H1 (cell line): Measurements from ENCODE around the gene SMU1. TPM values are rescaled to one million over a fixed set of nuclear protein-coding genes. Genes with fewer than 3 reads are reported as not detected.

Source experiments
- CTCF ChIA-PET: fragments of 300-600 bp; sonication (Branson Sonifier 250); formaldehyde crosslinking; loops from one replicate; lab custom pipeline; 2021; ENCODE audit not compliant: partially characterized antibody; lab: Charles Lee
- POLR2A ChIA-PET: fragments of 300-600 bp; sonication (Branson Sonifier 250); formaldehyde crosslinking; loops from one replicate; lab custom pipeline; 2021; ENCODE audit warnings: inconsistent platforms; ENCODE audit not compliant: partially characterized antibody; lab: Charles Lee
- DNase-seq, 2 experiments: peaks; one replicate each; pipeline versions ENCODE4 v3.0.0 to v3.0.0-alpha.2; 2010 to 2022; ENCODE audit warnings: low spot score in 2 of 2, low read depth in 1 of 2, mixed read lengths in 1 of 2
- FAIRE-seq: peaks from 2 replicates; lab custom pipeline; 2011; peaks lifted over from hg19 to GRCh38; lab: Jason Lieb, UNC
- H2AFZ ChIP-seq: 2 replicates; pipeline ENCODE4 v1.8.1; 2012; ENCODE audit warnings: low read length, inconsistent platforms
- H2AK5ac ChIP-seq: 2 replicates; pipeline ENCODE4 v1.6.1; 2013; ENCODE audit warnings: low read depth, low read length
- H2BK120ac ChIP-seq: replicated peaks from 2 replicates; pipeline ENCODE3; 2013; ENCODE audit warnings: low read depth, low read length, inconsistent platforms
- H2BK12ac ChIP-seq: 2 replicates; pipeline ENCODE4 v1.6.1; 2013; ENCODE audit warnings: low read depth, low read length
- H2BK15ac ChIP-seq: 2 replicates; pipeline ENCODE4 v1.6.1; 2013; ENCODE audit warnings: low read length
- H2BK20ac ChIP-seq: 2 replicates; pipeline ENCODE4 v1.6.1; 2013; ENCODE audit warnings: low read length
- H2BK5ac ChIP-seq: 2 replicates; pipeline ENCODE4 v1.6.1; 2013; ENCODE audit warnings: low read depth, low read length
- H3K14ac ChIP-seq: 2 replicates; pipeline ENCODE4 v1.6.1; 2013; ENCODE audit warnings: inconsistent platforms; ENCODE audit not compliant: insufficient read length
- H3K18ac ChIP-seq: 2 replicates; pipeline ENCODE4 v1.6.1; 2013; ENCODE audit warnings: low read length; ENCODE audit errors: extremely low read depth
- H3K23ac ChIP-seq: 2 replicates; pipeline ENCODE4 v1.6.1; 2013; ENCODE audit warnings: inconsistent platforms; ENCODE audit not compliant: insufficient read length
- H3K23me2 ChIP-seq: 2 replicates; pipeline ENCODE4 v1.6.1; 2013; ENCODE audit warnings: low read depth, low read length
- H3K27ac ChIP-seq: 2 replicates; pipeline ENCODE4 v1.6.1; 2011; ENCODE audit warnings: low read depth, low read length, inconsistent platforms
- H3K27me3 ChIP-seq, 4 experiments: replicated peaks in 1 of 4; 1 replicate in 1 of 4; 2 replicates in 3 of 4; pipeline versions ENCODE4 v1.6.1 to v1.8.1; 2011 to 2013; ENCODE audit warnings: low read length in 3 of 4, mild to moderate bottlenecking in 3 of 4, inconsistent platforms in 2 of 4, mixed read lengths in 2 of 4, moderate library complexity in 1 of 4; ENCODE audit not compliant: control insufficient read depth in 3 of 4, insufficient read depth in 3 of 4; ENCODE audit errors: extremely low read depth in 1 of 4
- H3K36me3 ChIP-seq, 4 experiments: 2 replicates each; pipeline versions ENCODE4 v1.6.1 to v1.8.1; 2011 to 2013; ENCODE audit warnings: mild to moderate bottlenecking in 4 of 4, low read length in 3 of 4, moderate library complexity in 2 of 4, control low read depth in 1 of 4, inconsistent platforms in 1 of 4; ENCODE audit not compliant: insufficient read depth in 4 of 4, control insufficient read depth in 2 of 4
- H3K4ac ChIP-seq: replicated peaks from 2 replicates; pipeline ENCODE3; 2013; ENCODE audit warnings: low read length, low read depth, mixed read lengths, inconsistent platforms; ENCODE audit not compliant: insufficient read length
- H3K4me1 ChIP-seq, 4 experiments: replicated peaks in 1 of 4; 1 replicate in 1 of 4; 2 replicates in 3 of 4; pipeline versions ENCODE4 v1.6.1 to v1.8.1; 2011 to 2013; ENCODE audit warnings: low read length in 3 of 4, inconsistent platforms in 2 of 4, mixed read lengths in 1 of 4; ENCODE audit not compliant: insufficient read depth in 4 of 4, control insufficient read depth in 3 of 4
- H3K4me2 ChIP-seq, 2 experiments: 2 replicates each; pipeline versions ENCODE4 v1.6.1 to v1.8.1; 2011 to 2013; ENCODE audit warnings: low read depth in 2 of 2, low read length in 2 of 2, control low read depth in 1 of 2, inconsistent platforms in 1 of 2, mild to moderate bottlenecking in 1 of 2; ENCODE audit not compliant: insufficient read depth in 1 of 2
- H3K4me3 ChIP-seq, 4 experiments: fragments of 200-600, 300-600 bp in 1 of 4; sonication (generic), shearing (Covaris generic), sonication (Bioruptor Twin) in 1 of 4; 2 replicates each; pipeline versions ENCODE4 v1.5.1 to v1.8.1; 2011 to 2016; ENCODE audit warnings: low read length in 4 of 4, low read depth in 3 of 4, control low read depth in 2 of 4, inconsistent platforms in 2 of 4, mild to moderate bottlenecking in 2 of 4, mixed read lengths in 1 of 4, moderate library complexity in 1 of 4; ENCODE audit not compliant: insufficient read depth in 2 of 4; ENCODE audit errors: extremely low read depth in 1 of 4
- H3K56ac ChIP-seq: replicated peaks from 2 replicates; pipeline ENCODE3; 2013; ENCODE audit warnings: low read depth, mild to moderate bottlenecking, mixed read lengths, low read length, inconsistent platforms; ENCODE audit not compliant: insufficient read length
- H3K79me1 ChIP-seq: 2 replicates; pipeline ENCODE4 v1.6.1; 2013; ENCODE audit warnings: low read depth, low read length, control low read depth
- H3K79me2 ChIP-seq, 2 experiments: 2 replicates each; pipeline versions ENCODE4 v1.6.1 to v1.8.1; 2012 to 2013; ENCODE audit warnings: low read length in 2 of 2, mild to moderate bottlenecking in 2 of 2, inconsistent platforms in 1 of 2; ENCODE audit not compliant: insufficient read depth in 2 of 2, control insufficient read depth in 1 of 2
- H3K9ac ChIP-seq, 4 experiments: replicated peaks in 1 of 4; 1 replicate in 1 of 4; 2 replicates in 3 of 4; pipeline versions ENCODE4 v1.6.1 to v1.8.1; 2011 to 2013; ENCODE audit warnings: low read depth in 3 of 4, low read length in 3 of 4, control low read depth in 2 of 4, mild to moderate bottlenecking in 2 of 4, moderate library complexity in 2 of 4, inconsistent platforms in 1 of 4; ENCODE audit errors: extremely low read depth in 1 of 4
- H3K9me3 ChIP-seq, 2 experiments: 2 replicates each; pipeline versions ENCODE4 v1.6.1 to v1.8.1; 2012 to 2013; ENCODE audit warnings: mild to moderate bottlenecking in 2 of 2, moderate library complexity in 2 of 2, control low read depth in 1 of 2, inconsistent platforms in 1 of 2, low read depth in 1 of 2, low read length in 1 of 2, mixed read lengths in 1 of 2; ENCODE audit not compliant: insufficient read depth in 2 of 2
- H4K20me1 ChIP-seq, 2 experiments: replicated peaks in 1 of 2; 2 replicates each; pipeline versions ENCODE3 to v1.8.1; 2011 to 2013; ENCODE audit warnings: inconsistent platforms in 2 of 2, low read length in 2 of 2, mild to moderate bottlenecking in 1 of 2; ENCODE audit not compliant: insufficient read depth in 2 of 2, control insufficient read depth in 1 of 2
- H4K5ac ChIP-seq: 2 replicates; pipeline ENCODE4 v1.6.1; 2013; ENCODE audit warnings: low read length, low read depth, mixed read lengths, inconsistent platforms; ENCODE audit not compliant: insufficient read length
- H4K8ac ChIP-seq: 2 replicates; pipeline ENCODE4 v1.8.0; 2013; ENCODE audit warnings: mild to moderate bottlenecking, moderate library complexity, low read length, inconsistent platforms; ENCODE audit not compliant: insufficient read depth; ENCODE audit errors: extremely low read depth
- H4K91ac ChIP-seq: replicated peaks from 2 replicates; pipeline ENCODE3; 2013; ENCODE audit warnings: low read length, mixed read lengths, inconsistent platforms; ENCODE audit not compliant: insufficient read length
- CTCF ChIP-seq, 3 experiments: IDR thresholded peaks; 1 replicate in 2 of 3; 2 replicates in 1 of 3; pipeline versions ENCODE4 v1.5.1 to v1.6.1; 2011; ENCODE audit warnings: low read length in 3 of 3, mild to moderate bottlenecking in 3 of 3, inconsistent platforms in 2 of 3, low read depth in 1 of 3, moderate library complexity in 1 of 3; ENCODE audit not compliant: insufficient read depth in 1 of 3; ENCODE audit errors: control extremely low read depth in 1 of 3
- E2F6 ChIP-seq: IDR thresholded peaks from 2 replicates; pipeline ENCODE4 v1.6.1; 2012; ENCODE audit warnings: inconsistent platforms
- GABPA ChIP-seq: IDR thresholded peaks from 2 replicates; pipeline ENCODE4 v1.6.1; 2011; ENCODE audit warnings: mild to moderate bottlenecking, low read length, moderate library complexity, borderline replicate concordance; ENCODE audit not compliant: insufficient read depth
- JUN ChIP-seq: IDR thresholded peaks from 2 replicates; pipeline ENCODE4 v1.6.1; 2011; ENCODE audit warnings: low read depth, mild to moderate bottlenecking, improper control_type of control experiment, low read length
- KDM4A ChIP-seq: IDR thresholded peaks from one replicate; pipeline ENCODE4 v1.7.1; 2012; ENCODE audit warnings: low read depth, mild to moderate bottlenecking, moderate library complexity, low read length, inconsistent platforms; ENCODE audit not compliant: severe bottlenecking
- RXRA ChIP-seq: IDR thresholded peaks from 2 replicates; pipeline ENCODE4 v1.6.1; 2011; ENCODE audit warnings: low read depth, mild to moderate bottlenecking, low read length, moderate library complexity; ENCODE audit not compliant: insufficient read depth
- SIRT6 ChIP-seq: IDR thresholded peaks from one replicate; pipeline ENCODE4 v1.7.1; 2012; ENCODE audit warnings: low read length, inconsistent platforms
- SIX5 ChIP-seq: IDR thresholded peaks from 2 replicates; pipeline ENCODE4 v1.6.1; 2011; ENCODE audit warnings: mild to moderate bottlenecking, low read depth, low read length
- YY1 ChIP-seq: IDR thresholded peaks from 2 replicates; pipeline ENCODE4 v1.6.1; 2011; ENCODE audit warnings: low read depth, mild to moderate bottlenecking, low read length
- WGBS, 2 experiments: shearing (Covaris generic) in 1 of 2; methylation state at CpG; one replicate each; pipeline versions ENCODE4 v1.1.6 to v1.1.7; 2013 to 2015; ENCODE audit warnings: low lambda C conversion rate in 2 of 2, mixed read lengths in 2 of 2, inconsistent platforms in 1 of 2, low coverage in 1 of 2, missing lambda C conversion rate in 1 of 2; ENCODE audit not compliant: insufficient replicate concordance in 2 of 2, insufficient coverage in 1 of 2, insufficient read length in 1 of 2; ENCODE audit errors: extremely low coverage in 1 of 2, missing lambda C conversion rate in 1 of 2; 5-methylcytosine and 5-hydroxymethylcytosine counted together
- polyA plus RNA-seq, 7 experiments: library from polyadenylated mRNA; depleted of rRNA in 3 of 7; stranded (reverse) in 5 of 7; unstranded in 2 of 7; fragments of >200 nt in 5 of 7; fragments of 200-250 nt in 2 of 7; gene quantifications; 1 replicate in 5 of 7; 2 replicates in 1 of 7; 4 replicates in 1 of 7; pipeline versions ENCODE4 v1.2.1 to v1.2.3, GENCODE V29; 2011 to 2013; ENCODE audit warnings: missing spikeins in 2 of 7, mixed read lengths in 2 of 7
- total RNA-seq: library from RNA; stranded (reverse); fragmentation: NEBNext Ultra II Directional; extraction: Animal tissue kit (Norgen Biotek cat#: 25700); gene quantifications from 2 replicates; pipeline ENCODE4 v1.2.1, GENCODE V29; 2021
- TF ChIP-seq, protein P1 (sequence below): IDR thresholded peaks from 2 replicates; pipeline ENCODE4 v1.6.1; 2011; ENCODE audit warnings: low read depth, mild to moderate bottlenecking, low read length; ENCODE audit not compliant: insufficient read depth

Gene SMU1
- total and polyA plus RNA-seq, 2 of the 8 experiments (the other 6 are each of a cell fraction or from before 2014, with no cell fraction given), result 8.4 to 26.0 TPM

DNA sequence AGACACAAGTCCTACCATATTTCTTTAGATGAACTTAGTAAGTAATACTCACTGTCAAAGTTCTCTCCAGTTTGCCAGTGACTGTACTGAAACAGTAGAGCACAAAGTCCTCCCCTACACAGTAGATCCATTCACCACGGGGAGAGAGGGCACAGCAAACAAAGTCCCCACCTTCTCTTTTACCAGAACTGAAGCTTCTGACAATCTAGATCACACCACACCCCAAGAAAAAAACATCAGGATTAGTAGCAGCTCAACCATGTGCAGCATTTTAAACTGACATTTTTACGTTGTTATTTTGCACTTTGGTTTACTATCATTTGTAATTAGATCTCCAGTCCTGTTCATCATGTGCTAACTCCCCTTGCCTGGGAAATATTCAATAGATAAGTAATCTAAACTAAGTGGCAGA lies 28.4 kb downstream of the SMU1 start:
- DNase-seq, result no peak
- H3K18ac ChIP-seq, result no peak overlapping the region
- 0 out of 2 replicates have a peak, but pooled peaks cover 3% of the 10 kb centered on the region for H3K23me2 ChIP-seq
- POLR2A ChIA-PET, result interaction anchor here (0.6 to 2.2 kb wide), 4 partner anchors 10 to 216 kb away, joined by 3 to 11 read pairs (median 4); partner anchors contain the start of gene DNAJA1
- no peak overlapping the region for H3K23ac ChIP-seq
- WGBS, 2 experiments, result 91% methylated on average over 2 of the region's 2 CpGs; no CpG with 5 or more reads in 1 of the 2 experiments
- no peak overlapping the region for H3K27ac ChIP-seq
- no peaks in the 10 kb centered on the region for H3K27me3 ChIP-seq
- CTCF ChIA-PET, result interaction anchor here (1.2 kb wide), 1 partner anchor 21 kb away, joined by 3 read pairs; no protein-coding TSS in a partner anchor
- no peak overlapping the region for H4K91ac ChIP-seq
- no peak overlapping the region for H2BK5ac ChIP-seq
- H2AFZ ChIP-seq, result no peak overlapping the region
- H3K79me1 ChIP-seq, result no peaks in the 10 kb centered on the region
- no peak overlapping the region for H4K8ac ChIP-seq
- no peak for FAIRE-seq
- no peak overlapping the region for H2BK15ac ChIP-seq
- no peak overlapping the region for H2AK5ac ChIP-seq
- H3K4me1 ChIP-seq, result peaks cover 0 to 6% (median 3%) of the 10 kb centered on the region in 4 experiments; a peak in 4 of 7 replicates
- no peak overlapping the region for H3K4ac ChIP-seq
- H3K36me3 ChIP-seq, result peaks cover 0 to 34% (median 17%) of the 10 kb centered on the region in 4 experiments; a peak in 7 of 8 replicates
- no peak overlapping the region for H2BK120ac ChIP-seq
- H3K4me3 ChIP-seq, result no peak overlapping the region
- no peak overlapping the region for H2BK20ac ChIP-seq
- no peaks in the 10 kb centered on the region for H3K79me2 ChIP-seq
- H3K56ac ChIP-seq, result no peak overlapping the region
- no peak overlapping the region for H3K14ac ChIP-seq
- peaks cover 0 to 1% of the 10 kb centered on the region in 2 experiments for H4K20me1 ChIP-seq
- no peak overlapping the region for H3K9ac ChIP-seq
- H4K5ac ChIP-seq, result no peak overlapping the region
- no peaks in the 10 kb centered on the region for H3K9me3 ChIP-seq
- no peak overlapping the region for H3K4me2 ChIP-seq
- H2BK12ac ChIP-seq, result no peak overlapping the region
- TF ChIP-seq YY1, result no peak
- TF ChIP-seq, protein P1, sequence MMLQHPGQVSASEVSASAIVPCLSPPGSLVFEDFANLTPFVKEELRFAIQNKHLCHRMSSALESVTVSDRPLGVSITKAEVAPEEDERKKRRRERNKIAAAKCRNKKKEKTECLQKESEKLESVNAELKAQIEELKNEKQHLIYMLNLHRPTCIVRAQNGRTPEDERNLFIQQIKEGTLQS, result no peak
- no peak for TF ChIP-seq RXRA
- no peak for TF ChIP-seq CTCF (IDR thresholded peaks at IDR 0.05; ENCODE audit: control extremely low read depth in 1 of 3, insufficient read depth in 1 of 3, low read depth in 1 of 3, low read length in 3 of 3)
- no peak for TF ChIP-seq JUN
- TF ChIP-seq KDM4A, result no peak
- no peak for TF ChIP-seq E2F6
- no peak for TF ChIP-seq SIRT6
- TF ChIP-seq SIX5, result no peak
- no peak for TF ChIP-seq GABPA
